Endothelial cell of umbilical vein (primary cell): ENCODE data around the gene TEX26. TPM values are rescaled to one million over a fixed set of nuclear protein-coding genes. Genes with fewer than 3 reads are reported as not detected.

Source experiments
- BruUV-seq: library from RNA; stranded (reverse); fragments of 400-500 nt; replicated peaks from 2 replicates; lab custom pipeline; 2021; lab: Mats Ljungman, UMichigan
- CTCF ChIA-PET: fragments of 300-600, 350-600 bp; sonication (Branson Sonifier 250); formaldehyde crosslinking; loops from one replicate; lab custom pipeline; 2021; ENCODE audit warnings: antibody characterized with exemption, inconsistent platforms; lab: Charles Lee
- POLR2A ChIA-PET: fragments of 300-600, 350-600 bp; sonication (Branson Sonifier 250); formaldehyde crosslinking; loops from one replicate; lab custom pipeline; 2021; ENCODE audit warnings: antibody characterized with exemption, inconsistent platforms; lab: Charles Lee
- DNase-seq: peaks from one replicate; pipeline ENCODE4 v3.0.0-alpha.2; 2011; ENCODE audit warnings: low read depth, low spot score
- FAIRE-seq: peaks from 2 replicates; lab custom pipeline; 2011; peaks lifted over from hg19 to GRCh38; lab: Jason Lieb, UNC
- H2AFZ ChIP-seq: 2 replicates; pipeline ENCODE4 v1.6.0; 2012; ENCODE audit warnings: low read depth, low read length, control low read depth, inconsistent platforms
- H3K27ac ChIP-seq: 2 replicates; pipeline ENCODE4 v1.5.1; 2011; ENCODE audit warnings: low read depth, mild to moderate bottlenecking, control low read depth, low read length, moderate library complexity; ENCODE audit not compliant: insufficient read depth
- H3K27me3 ChIP-seq, 2 experiments: 2 replicates each; pipeline versions ENCODE4 v1.6.0 to v1.6.1; 2011; ENCODE audit warnings: low read length in 2 of 2, mixed read lengths in 1 of 2; ENCODE audit not compliant: control insufficient read depth in 2 of 2, insufficient read depth in 2 of 2
- H3K36me3 ChIP-seq, 2 experiments: 2 replicates in 1 of 2; 3 replicates in 1 of 2; pipeline ENCODE4 v1.5.1; 2011; ENCODE audit warnings: low read length in 2 of 2, mild to moderate bottlenecking in 1 of 2, moderate library complexity in 1 of 2; ENCODE audit not compliant: control insufficient read depth in 2 of 2, insufficient read depth in 2 of 2; ENCODE audit errors: extremely low read depth in 1 of 2
- H3K4me1 ChIP-seq: 3 replicates; pipeline ENCODE4 v1.5.1; 2011; ENCODE audit warnings: mild to moderate bottlenecking, low read length; ENCODE audit not compliant: control insufficient read depth, insufficient read depth; ENCODE audit errors: extremely low read depth
- H3K4me2 ChIP-seq: 2 replicates; pipeline ENCODE4 v1.6.1; 2011; ENCODE audit warnings: low read length, control low read depth, mixed read lengths; ENCODE audit not compliant: insufficient read depth
- H3K4me3 ChIP-seq, 3 experiments: fragments of 200-600 bp in 1 of 3; sonication (generic), shearing (Covaris generic) in 1 of 3; replicated peaks in 1 of 3; 2 replicates each; pipeline ENCODE4 v1.5.1; 2011 to 2016; ENCODE audit warnings: control low read depth in 3 of 3, low read length in 3 of 3, mild to moderate bottlenecking in 2 of 3, inconsistent platforms in 1 of 3, low read depth in 1 of 3, moderate library complexity in 1 of 3; ENCODE audit not compliant: insufficient read depth in 1 of 3
- H3K79me2 ChIP-seq: 2 replicates; pipeline ENCODE4 v1.6.0; 2012; ENCODE audit warnings: low read length, inconsistent platforms; ENCODE audit not compliant: control insufficient read depth, insufficient read depth
- H3K9ac ChIP-seq: replicated peaks from 2 replicates; pipeline ENCODE3; 2011; ENCODE audit warnings: low read length, control low read depth; ENCODE audit not compliant: insufficient read depth; ENCODE audit errors: extremely low read depth
- H3K9me1 ChIP-seq: replicated peaks from 3 replicates; pipeline ENCODE4 v1.6.0; 2011; ENCODE audit warnings: mild to moderate bottlenecking, low read length; ENCODE audit not compliant: control insufficient read depth, insufficient read depth; ENCODE audit errors: extremely low read depth
- H3K9me3 ChIP-seq: replicated peaks from 2 replicates; pipeline ENCODE4 v1.5.1; 2012; ENCODE audit warnings: low read length, inconsistent platforms; ENCODE audit not compliant: control insufficient read depth, insufficient read depth
- H4K20me1 ChIP-seq: replicated peaks from 2 replicates; pipeline ENCODE3; 2011; ENCODE audit warnings: mild to moderate bottlenecking, low read length; ENCODE audit not compliant: control insufficient read depth, insufficient read depth; ENCODE audit errors: extremely low read depth
- CTCF ChIP-seq, 2 donors: IDR thresholded peaks; 1 replicate in 1 of 2; 2 replicates in 1 of 2; pipeline ENCODE4 v1.5.1; 2011; ENCODE audit warnings: low read length in 2 of 2, mild to moderate bottlenecking in 2 of 2, moderate library complexity in 2 of 2, control low read depth in 1 of 2, inconsistent platforms in 1 of 2, low read depth in 1 of 2; ENCODE audit not compliant: insufficient read depth in 1 of 2; ENCODE audit errors: extremely low read depth in 1 of 2
- EZH2 ChIP-seq: IDR thresholded peaks from 2 replicates; pipeline ENCODE4 v1.6.1; 2012; ENCODE audit warnings: borderline replicate concordance, low read depth, mild to moderate bottlenecking, moderate library complexity, low read length, inconsistent platforms; ENCODE audit not compliant: severe bottlenecking
- FOS ChIP-seq: IDR thresholded peaks from 2 replicates; pipeline ENCODE4 v1.6.1; 2011; ENCODE audit warnings: mild to moderate bottlenecking, low read length, moderate library complexity, borderline replicate concordance; ENCODE audit not compliant: insufficient read depth
- GATA2 ChIP-seq: IDR thresholded peaks from 2 replicates; pipeline ENCODE4 v1.7.0; 2011; ENCODE audit warnings: low read depth, mild to moderate bottlenecking, moderate library complexity, mixed read lengths, low read length; ENCODE audit not compliant: insufficient read length, insufficient read depth
- JUN ChIP-seq: IDR thresholded peaks from 2 replicates; pipeline ENCODE4 v1.6.1; 2011; ENCODE audit warnings: borderline replicate concordance, low read depth; ENCODE audit not compliant: insufficient read length, insufficient read depth
- MAX ChIP-seq: IDR thresholded peaks from 2 replicates; pipeline ENCODE4 v1.6.1; 2011; ENCODE audit not compliant: insufficient read depth, insufficient read length
- MYC ChIP-seq: IDR thresholded peaks from one replicate; pipeline ENCODE4 v1.6.1; 2011; ENCODE audit warnings: mild to moderate bottlenecking, low read depth, low read length
- POLR2A ChIP-seq: IDR thresholded peaks from 2 replicates; pipeline ENCODE4 v1.6.1; 2012; ENCODE audit warnings: low read depth, mild to moderate bottlenecking, control low read depth, low read length
- POLR2AphosphoS5 ChIP-seq: IDR thresholded peaks from 2 replicates; pipeline ENCODE4 v1.6.1; 2012; ENCODE audit warnings: low read depth, mild to moderate bottlenecking, control low read depth, low read length, moderate library complexity; ENCODE audit not compliant: insufficient read depth
- dilution Hi-C: fragments of 300-500 bp; cut with MboI; formaldehyde crosslinking; loops from one replicate; pipeline ENCODE4 v1.15.0; 2019; ENCODE audit warnings: low sequenced_read_pairs; ENCODE audit not compliant: extremely low pct_ligation_motif_present
- intact Hi-C: fragments of 100-400 bp; cut with micrococcal nuclease; formaldehyde crosslinking; loops from one replicate; pipeline ENCODE4 v1.10.0; 2022
- polyA plus RNA-seq, 4 experiments: library from polyadenylated mRNA; depleted of rRNA in 3 of 4; stranded (reverse) in 3 of 4; unstranded in 1 of 4; fragments of >200 nt; gene quantifications; 2 replicates each; pipeline versions ENCODE4 v1.2.1 to v1.2.3, GENCODE V29; 2011 to 2012; ENCODE audit warnings: missing spikeins in 1 of 4
- total RNA-seq: library from RNA; stranded (reverse); gene quantifications from 2 replicates; pipeline ENCODE4 v1.2.3, GENCODE V29; 2021

The TEX26 gene
- total and polyA plus RNA-seq, 2 donors (not counting 3 experiments of a cell fraction or from before 2014, with no cell fraction given), result not detected

GRCh38 chr13:31011193-31011860, 78.9 kb downstream of the TEX26 start:
- H3K79me2 ChIP-seq, result no peaks in the 10 kb centered on the region
- H3K27me3 ChIP-seq, result peaks cover 10 to 14% of the 10 kb centered on the region in 2 experiments
- no peak overlapping the region for H2AFZ ChIP-seq
- POLR2A ChIA-PET, result no interaction called here
- no peak overlapping the region for H3K4me3 ChIP-seq
- no peak overlapping the region for H3K4me2 ChIP-seq
- FAIRE-seq (no peak), DNase-seq (no peak)
- H3K9me1 ChIP-seq, result no peaks in the 10 kb centered on the region
- no peak overlapping the region for H3K27ac ChIP-seq
- dilution Hi-C loops, result no loop called here
- TF ChIP-seq JUN, result no peak
- TF ChIP-seq FOS, result no peak
- TF ChIP-seq POLR2A, result no peak
- TF ChIP-seq MYC, result no peak
- no peak for TF ChIP-seq CTCF (IDR thresholded peaks at IDR 0.05; ENCODE audit: extremely low read depth in 1 of 2, insufficient read depth in 1 of 2, low read depth in 1 of 2, low read length in 2 of 2)
- TF ChIP-seq MAX, result no peak
- TF ChIP-seq GATA2, result no peak
- TF ChIP-seq EZH2, result no peak
- TF ChIP-seq POLR2AphosphoS5, result no peak
- H3K4me1 ChIP-seq, result no peaks in the 10 kb centered on the region
- no peak overlapping the region for H3K9ac ChIP-seq
- no TSS peak for BruUV-seq
- CTCF ChIA-PET, result interaction anchor here (0.7 to 2.0 kb wide), 10 partner anchors 10 to 203 kb away, joined by 3 to 8 read pairs (median 4); no protein-coding TSS in a partner anchor
- intact Hi-C loops, result no loop called here
- H3K36me3 ChIP-seq, result no peaks in the 10 kb centered on the region
- H3K9me3 ChIP-seq, result no peaks in the 10 kb centered on the region
- H4K20me1 ChIP-seq, result no peaks in the 10 kb centered on the region
